ENCODE measurements around the gene RAD9A.

Gene RAD9A

GRCh38 chr11:67379061-67380058, 12.4 kb upstream of the RAD9A start:
- no peak for TF ChIP-seq CTCF (IDR thresholded peaks at IDR 0.05; ENCODE audit: control insufficient read depth, insufficient read depth, low read depth, low read length, missing control alignments)
- no peak for DNase-seq (ENCODE audit: low read depth)

GRCh38 chr11:67381244-67381972, 10.4 kb upstream of the RAD9A start:
- TF ChIP-seq CTCF (IDR thresholded peaks at IDR 0.05; ENCODE audit: control insufficient read depth, insufficient read depth, low read depth, low read length, missing control alignments) = no peak
- no peak for DNase-seq (ENCODE audit: low read depth)
- H3K4me3 ChIP-seq (ENCODE audit: control insufficient read depth, low read depth, low read length) = no peak overlapping the region

More at GRCh38 chr11:67379061-67380058, 12.4 kb upstream of the RAD9A start:
- H3K4me3 ChIP-seq (ENCODE audit: control insufficient read depth, low read depth, low read length) = no peak overlapping the region

- peak; percentile 100 for TF ChIP-seq CTCF (IDR thresholded peaks at IDR 0.05; ENCODE audit: control insufficient read depth, insufficient read depth, low read depth, low read length, missing control alignments)
- no peak overlapping the region for H3K4me3 ChIP-seq (ENCODE audit: control insufficient read depth, low read depth, low read length)
- DNase-seq (ENCODE audit: low read depth) = no peak
Observed at GRCh38 chr11:67382276-67383136, 9.3 kb upstream of the RAD9A start.

- DNase-seq (ENCODE audit: low read depth) = no peak
- TF ChIP-seq CTCF (IDR thresholded peaks at IDR 0.05; ENCODE audit: control insufficient read depth, insufficient read depth, low read depth, low read length, missing control alignments) = no peak
- H3K4me3 ChIP-seq (ENCODE audit: control insufficient read depth, low read depth, low read length) = no peak overlapping the region
Observed at GRCh38 chr11:67384851-67385366, 6.9 kb upstream of the RAD9A start.

GRCh38 chr11:67387069-67387468, 4.7 kb upstream of the RAD9A start:
- no peak overlapping the region for H3K4me3 ChIP-seq (ENCODE audit: control insufficient read depth, low read depth, low read length)
- no peak for TF ChIP-seq CTCF (IDR thresholded peaks at IDR 0.05; ENCODE audit: control insufficient read depth, insufficient read depth, low read depth, low read length, missing control alignments)
- no peak for DNase-seq (ENCODE audit: low read depth)

- DNase-seq (ENCODE audit: low read depth) = no peak
- TF ChIP-seq CTCF (IDR thresholded peaks at IDR 0.05; ENCODE audit: control insufficient read depth, insufficient read depth, low read depth, low read length, missing control alignments) = no peak
- H3K4me3 ChIP-seq (ENCODE audit: control insufficient read depth, low read depth, low read length) = no peak overlapping the region
Observed at GRCh38 chr11:67387518-67387917, 4.3 kb upstream of the RAD9A start.
